ENCODE results near the gene ZNF628.

The ZNF628 gene

DNA sequence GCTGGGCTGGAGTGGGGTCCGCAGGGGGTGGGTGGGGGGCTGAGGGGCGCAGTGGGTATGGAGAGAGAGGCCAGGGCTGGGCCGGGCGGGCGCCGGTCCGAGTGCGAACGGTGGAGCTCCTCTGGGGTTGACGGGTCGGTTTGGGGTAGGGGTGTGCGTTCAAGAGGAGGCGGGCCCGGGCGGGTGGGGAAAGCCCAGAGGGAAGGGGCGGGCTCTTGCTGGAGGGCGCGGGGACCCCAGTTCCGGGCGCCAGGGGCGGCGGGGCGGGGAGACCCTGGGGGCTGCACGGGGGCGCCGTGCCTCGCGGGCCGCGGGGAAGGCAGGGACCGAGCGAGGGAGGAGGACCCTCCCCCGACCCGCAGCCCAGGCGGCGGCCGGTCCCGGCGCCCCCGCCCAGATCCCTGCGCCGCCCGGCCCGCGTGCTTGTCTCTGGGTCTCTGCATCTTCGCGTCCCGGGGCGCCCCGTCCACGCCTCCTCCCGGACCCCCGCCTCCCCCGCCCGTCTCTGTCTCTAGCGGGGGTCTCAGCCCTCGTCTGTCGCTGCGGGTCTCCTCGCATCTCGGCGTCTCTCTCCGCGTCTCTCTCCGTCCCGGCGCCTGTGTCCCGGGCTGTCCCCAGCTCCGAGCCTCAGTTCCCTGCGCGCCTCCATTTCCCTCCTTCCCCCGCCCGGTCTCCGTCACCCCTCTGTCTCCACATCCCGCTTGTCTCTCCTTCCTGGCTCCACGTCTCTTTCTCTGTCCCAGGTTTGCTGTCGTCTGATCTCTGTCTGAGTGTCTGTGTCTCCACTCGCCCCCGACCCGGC is 25.1 kb upstream of the ZNF628 start:
- no peak for DNase-seq

DNA sequence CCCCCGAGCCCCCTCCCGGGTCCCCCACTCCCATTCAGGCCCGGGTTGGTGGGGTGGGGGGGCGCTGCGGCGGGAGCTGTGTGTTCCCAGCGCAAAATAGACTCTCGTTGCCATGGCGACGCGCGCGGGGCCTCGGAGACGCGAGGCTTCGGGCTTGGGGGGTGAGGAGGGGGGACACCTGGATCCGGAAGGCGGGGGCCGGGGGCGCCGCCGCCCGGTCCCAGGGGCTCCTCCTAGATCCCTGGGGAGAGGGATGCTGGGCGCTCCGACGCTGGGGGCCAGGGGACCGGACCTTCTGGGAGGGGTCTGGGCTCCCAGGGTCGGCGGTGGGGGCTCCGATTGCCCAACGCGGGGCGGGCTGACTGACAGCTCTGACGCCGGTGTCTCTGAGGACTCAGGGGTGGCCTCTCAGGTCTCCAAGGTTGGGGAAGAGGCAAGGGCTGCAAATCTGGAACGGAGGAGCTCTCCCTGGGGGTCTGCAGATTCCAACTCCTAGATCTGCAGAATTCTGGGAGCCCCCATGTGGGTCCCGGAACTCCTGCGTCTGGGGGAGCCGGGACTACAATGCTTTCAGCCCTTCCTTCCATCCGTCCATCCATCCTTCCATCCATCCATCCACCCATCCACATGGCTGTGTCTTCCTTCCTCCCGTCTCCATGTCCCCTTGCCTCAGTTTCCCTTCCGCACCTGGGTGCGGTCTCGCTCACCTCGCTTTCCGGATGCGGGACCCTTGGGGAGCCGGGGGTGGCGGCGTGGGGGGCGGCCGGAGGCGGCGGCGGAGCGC is 24.3 kb upstream of the ZNF628 start:
- no peak for DNase-seq

DNA sequence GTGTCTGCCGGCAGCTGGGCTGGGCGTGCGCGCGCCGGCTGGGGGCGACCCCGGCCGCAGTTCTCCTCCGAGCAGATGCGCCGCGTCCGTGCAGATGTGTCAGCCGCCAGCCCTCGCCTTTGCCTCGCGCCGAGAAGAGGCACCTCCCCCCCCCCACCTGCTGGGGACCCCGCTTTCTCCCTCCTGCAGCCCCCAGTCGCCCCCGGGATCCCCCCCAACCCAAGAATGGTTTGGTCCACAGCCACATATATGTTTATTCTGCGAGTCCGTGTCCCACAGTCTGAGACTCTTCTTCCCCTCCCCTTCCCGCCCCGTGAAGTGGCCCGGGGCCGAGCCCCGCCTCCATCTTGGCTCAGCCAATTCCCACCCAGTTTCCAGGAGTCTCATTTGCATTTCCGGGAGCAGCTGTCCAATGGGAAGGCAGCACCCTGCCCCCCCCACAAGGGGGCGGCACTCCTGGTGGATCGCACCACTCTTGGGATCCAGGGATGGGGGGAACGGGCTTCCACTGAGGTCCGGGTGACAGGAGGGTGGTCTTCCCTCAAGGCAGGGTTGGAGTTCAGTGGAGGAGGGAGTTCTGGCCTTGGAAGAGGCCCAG is 23.6 kb upstream of the ZNF628 start:
- peak; percentile 72 for DNase-seq

DNA sequence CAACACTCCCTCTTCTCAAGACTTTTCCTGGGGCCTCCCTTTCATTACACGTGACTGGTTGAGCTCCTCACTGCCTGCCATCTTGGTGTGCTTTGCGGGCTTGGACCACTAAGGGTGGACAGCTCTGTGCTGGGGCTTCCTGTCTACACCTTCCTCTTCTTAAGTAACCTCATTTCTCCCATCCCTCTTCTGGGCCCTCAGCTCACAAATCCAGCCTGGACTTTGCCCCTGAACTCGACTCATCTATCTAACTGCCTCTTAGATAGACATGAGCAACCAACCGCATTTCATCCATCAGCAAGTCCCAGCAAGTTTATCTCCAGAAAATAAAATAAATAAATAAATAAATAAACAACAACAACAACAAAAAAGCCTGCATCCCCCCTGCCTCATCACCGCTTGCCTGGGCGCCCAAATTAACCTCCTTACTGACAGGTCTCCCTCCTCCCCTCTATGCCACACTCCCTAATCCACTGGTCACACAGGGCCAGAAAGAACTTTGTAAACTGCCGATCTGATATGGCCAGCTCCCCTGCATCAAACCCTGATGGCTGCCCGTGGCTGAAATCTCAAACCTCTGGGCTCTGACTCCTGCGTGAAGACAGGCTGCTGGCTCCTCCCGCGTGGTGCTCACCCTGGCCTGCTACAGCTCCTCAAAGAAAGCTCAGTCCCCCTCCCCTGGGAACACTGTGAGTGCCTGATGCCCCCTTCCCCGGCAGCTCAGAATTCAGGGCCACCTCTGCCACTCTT is 22.7 kb upstream of the ZNF628 start:
- DNase-seq, result no peak

DNA sequence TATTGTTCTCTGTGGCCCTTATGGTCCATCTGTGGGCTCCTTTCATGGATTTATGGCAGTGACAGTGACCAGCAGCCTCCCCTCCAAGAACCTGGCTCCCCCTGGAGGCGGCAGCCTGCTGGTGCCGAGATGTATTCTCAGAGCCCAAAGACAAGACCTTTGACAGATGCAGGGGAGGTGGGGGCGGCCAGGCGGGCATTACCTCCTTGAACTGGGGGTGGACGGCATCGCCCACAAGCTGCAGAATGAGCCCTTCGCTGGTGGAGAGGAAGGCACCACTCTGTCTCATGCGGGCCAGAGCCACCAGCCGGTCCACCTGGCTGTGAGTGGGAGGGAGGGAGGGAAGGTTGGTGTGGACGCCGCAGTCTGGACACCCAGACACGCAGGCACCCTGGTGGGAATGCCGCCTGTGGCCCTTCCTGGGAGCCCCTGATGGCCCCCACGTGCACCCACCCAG is 21.6 kb upstream of the ZNF628 start:
- no peak for DNase-seq

DNA sequence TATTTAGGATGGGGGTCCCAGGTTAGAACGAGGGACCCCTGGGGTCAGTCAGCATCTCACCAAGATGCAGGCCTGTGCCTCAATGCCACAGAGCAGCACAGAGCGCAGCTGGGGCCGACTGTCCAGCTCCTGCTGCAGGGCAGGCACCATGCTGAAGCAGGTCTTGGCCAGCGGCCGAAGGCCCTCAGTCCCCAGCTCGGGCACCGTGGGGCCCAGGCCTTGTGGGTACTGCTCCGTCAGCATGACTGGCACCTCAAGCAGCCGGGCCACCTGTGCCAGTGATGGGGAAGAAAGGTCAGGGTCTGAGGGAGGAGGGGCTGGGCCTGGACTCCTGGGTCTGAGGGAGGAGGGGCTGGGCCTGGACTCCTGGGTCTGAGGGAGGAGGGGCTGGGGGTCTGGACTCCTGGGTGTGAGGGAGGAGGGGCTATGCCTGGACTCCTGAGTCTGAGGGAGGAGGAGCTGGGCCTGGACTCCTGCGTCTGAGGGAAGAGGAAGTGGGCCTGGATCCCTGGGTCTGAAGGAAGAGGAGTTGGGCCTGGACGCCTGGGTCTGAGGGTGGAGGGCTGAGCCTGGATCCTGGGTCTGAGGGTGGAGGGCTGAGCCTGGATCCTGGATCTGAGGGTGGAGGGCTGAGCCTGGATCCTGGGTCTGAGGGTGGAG is 20.7 kb upstream of the ZNF628 start:
- no peak for DNase-seq

DNA sequence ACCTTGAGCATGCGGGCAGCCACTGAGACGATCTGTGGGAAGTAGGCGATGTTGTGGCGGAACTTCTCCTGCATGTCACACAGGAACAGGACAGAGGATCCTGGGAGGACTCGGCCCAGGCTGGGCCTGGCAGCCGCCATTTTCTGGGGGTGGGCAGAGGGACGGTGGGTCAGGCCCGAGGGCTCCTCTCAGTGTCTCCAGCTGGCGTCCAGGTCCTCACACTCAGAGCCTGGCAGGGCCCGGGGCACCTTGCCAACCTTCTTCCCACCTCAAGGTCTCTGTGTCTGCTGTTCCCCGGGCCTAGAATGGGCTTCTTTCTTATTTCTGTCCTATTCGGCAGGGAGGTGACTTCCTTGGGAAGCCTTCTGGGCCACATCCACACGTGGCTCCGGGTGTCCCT is 20.1 kb upstream of the ZNF628 start:
- no peak for DNase-seq

DNA sequence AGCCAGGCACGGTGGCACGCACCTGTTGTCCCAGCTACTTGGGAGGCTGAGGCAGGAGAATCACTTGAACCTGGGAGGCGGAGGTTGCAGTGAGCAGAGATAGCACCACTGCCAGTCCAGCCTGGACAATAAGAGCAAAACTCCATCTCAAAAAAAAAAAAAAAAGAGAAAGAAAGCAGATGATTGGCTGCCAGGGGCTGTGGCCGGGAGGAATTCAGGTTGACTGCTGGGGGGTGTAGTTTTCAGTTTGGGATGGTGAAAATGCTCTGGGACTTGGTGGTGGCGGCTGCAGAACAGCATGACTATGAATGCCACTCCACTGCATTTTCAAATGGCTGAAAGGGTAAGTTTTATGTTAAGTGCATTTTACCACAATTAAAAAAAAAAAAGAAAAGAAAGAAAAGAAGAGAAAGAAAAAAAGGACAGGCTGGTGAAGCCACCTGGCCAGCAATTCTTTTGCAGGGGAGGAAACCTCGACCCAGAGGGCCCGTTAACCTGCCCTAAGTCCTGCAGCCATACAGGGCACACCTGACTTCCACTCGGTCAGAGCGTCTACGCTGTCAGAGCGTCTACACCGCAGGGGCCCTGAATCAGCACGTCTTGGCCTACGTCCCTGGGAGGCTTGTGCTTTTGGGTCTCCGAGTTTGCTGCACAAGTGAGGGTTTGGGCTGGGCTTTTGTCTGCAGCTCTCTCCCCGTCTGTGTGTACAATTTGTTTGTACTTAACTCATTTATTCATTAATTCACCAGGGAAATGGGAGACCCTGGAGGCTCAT is 18.5 kb upstream of the ZNF628 start:
- no peak for DNase-seq

DNA sequence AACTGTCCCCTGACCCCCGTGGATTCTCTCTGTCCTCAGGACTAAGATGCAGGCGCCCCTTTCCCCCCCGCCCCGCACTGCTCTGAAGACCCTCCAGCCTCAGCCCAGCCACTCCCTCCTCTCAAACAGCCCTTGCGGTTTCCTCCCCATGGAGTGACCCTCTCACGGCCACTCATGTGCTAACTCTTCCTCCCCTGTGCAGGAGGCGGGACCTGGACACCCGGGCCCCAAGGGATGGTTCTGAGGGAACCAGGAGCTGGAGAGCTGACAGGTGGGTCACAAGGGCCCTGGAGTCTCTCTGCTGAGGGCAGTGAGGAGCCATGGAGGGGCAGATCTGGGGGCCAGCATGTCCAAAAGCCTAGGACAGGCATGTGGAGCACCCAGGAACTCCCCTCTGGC is 16.9 kb upstream of the ZNF628 start:
- DNase-seq, result no peak

DNA sequence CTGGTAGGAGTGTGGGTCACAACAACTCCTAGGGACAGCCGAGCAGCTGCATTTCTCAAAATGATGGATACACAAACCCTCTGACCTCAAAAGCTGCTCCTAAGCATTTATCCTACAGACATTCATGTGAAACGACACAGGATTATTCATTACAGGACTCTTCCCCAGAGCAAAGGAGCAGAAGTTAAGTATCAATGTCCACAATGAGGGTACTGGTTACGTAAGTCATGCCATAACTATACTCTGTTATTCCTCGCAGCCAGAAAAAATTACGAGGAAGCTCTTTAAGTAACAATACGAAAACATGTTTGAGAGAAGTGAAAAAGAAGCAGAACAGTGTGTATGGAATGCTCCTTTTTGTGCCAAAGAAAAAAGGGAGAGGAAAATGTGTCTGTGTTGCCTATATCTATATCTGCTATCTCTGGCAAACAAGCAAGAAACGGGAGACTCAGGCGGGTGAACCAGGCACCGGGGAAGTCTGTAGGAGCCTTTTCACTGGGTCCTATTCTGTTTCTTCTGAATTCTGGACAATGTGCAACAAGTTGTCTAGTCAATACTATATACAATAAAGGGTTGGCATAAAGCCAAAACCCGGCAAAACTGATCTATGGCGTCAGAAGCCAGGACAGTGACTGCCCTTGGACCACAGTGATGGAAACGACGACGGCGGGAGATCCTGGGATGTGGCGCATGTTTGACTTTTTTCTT is 16.3 kb upstream of the ZNF628 start:
- no peak for DNase-seq

DNA sequence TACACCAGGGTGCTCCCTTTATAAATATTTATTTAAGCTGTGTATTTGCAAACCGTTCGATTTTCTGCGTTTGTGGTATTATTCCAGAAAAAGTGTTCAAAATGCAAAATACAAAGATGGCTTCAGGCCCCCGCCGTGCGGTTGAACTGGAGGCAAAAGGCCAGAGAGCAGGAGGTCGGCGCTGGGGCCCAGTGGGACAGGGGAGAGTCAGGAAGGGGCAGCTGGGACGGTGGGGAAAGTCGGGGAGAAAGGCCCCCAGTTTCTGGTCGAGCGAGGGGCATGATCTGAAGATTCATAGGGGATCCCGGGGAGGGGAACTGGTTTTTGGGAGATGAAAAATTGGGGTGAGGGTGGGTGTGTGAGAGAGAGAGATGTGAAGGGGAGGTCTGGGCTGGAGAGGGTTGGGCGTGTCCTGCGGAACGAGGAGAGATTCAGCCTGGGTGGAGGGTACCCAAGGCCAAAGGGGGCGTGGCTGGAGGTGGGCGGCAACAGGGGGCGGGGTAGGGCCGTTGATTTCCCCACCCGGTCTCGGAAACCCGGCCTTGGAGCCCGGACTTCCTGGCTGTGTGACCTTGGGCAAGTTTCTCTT is 15.7 kb upstream of the ZNF628 start:
- no peak for DNase-seq

DNA sequence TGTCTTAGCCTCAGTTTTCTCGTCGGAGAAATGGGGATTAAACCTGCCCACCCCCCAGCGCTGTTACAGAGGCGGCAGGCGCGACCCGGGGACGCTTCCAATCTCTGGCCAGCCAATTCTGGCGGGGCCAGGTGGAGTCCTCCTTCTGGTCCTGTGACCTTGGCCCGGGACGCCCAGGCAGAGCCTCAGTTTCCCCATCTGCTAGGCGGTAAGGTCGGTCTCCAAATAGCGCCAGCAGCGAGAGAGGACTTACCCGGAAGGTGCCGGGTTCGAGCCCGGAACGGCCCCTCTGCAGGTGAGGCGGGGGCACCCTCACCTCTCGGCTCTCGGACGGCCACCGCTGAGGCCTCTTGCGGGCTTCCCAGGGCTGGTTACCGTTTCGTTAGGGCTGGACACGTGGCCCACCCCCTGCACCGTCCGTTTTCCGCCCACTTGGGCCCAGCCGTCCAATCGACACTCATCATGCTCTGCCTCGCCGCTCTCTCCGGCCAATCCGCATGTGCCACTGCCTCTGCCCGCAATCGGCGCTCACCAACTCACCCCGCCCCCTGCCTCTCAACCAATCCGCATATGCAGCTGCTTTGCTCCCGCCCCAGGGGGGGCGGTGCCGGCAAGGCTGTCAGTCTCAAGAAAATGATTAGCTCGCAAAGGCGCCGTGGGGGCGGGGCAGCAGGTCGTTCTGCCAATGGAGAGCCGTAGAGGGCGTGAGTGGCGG is 15.0 kb upstream of the ZNF628 start, which contains the start of gene ISOC2:
Gene ISOC2, minus strand, starts transcription at position 384 of the 715 bp plus-strand sequence. CDS start 5,156 bp downstream, outside the sequence.
- DNase-seq, result peak; percentile 97

DNA sequence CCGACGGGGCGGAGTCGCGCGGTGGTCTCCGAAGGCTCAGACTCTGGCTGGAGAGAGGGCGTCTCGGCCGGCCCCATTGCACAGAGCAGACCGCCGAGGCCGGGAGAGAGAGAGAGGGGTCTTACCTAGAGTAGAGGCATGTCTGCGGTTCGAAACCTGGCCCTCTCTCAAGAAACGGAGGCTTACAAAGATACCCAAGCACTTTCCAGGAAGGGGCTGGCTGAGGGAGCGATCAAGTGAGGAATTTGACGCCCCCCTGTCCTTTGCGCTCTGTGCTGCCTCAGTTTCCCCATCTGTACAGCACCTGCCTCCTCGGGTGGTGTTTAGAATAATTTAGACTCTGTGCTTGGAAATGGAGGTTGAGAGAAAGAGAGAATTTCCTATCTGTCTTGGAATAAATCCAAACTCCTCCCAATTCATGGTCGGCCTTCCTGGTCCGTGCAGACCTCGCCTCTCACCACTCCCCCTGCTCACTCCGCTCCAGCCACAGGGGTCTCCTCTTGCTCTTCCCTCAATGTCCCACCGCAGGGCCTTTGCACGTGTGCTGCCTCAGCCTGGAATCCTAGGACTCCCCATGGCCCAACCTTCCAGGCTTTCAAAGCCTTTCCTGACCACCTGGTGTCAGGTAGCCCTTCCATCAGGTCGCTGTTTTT is 14.3 kb upstream of the ZNF628 start:
- no peak for DNase-seq

DNA sequence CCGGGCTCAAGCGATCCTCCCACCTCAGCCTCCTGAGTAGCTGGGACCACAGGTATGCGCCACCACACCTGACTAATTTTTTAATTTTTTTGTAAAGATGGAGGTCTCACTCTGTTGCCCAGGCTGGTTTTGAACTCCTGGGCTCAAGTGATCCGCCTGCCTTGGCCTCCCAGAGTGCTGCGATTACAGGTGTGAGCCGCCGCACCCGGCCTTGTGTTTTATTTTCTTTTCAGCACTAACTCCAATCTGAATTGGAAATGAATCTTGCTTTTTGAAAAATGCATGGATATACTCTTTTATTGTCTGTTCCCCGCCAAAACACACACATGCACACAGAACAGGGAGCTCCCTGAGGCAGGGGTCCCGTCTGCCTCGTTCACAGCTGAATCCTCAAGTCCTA is 13.7 kb upstream of the ZNF628 start:
- no peak for DNase-seq

DNA sequence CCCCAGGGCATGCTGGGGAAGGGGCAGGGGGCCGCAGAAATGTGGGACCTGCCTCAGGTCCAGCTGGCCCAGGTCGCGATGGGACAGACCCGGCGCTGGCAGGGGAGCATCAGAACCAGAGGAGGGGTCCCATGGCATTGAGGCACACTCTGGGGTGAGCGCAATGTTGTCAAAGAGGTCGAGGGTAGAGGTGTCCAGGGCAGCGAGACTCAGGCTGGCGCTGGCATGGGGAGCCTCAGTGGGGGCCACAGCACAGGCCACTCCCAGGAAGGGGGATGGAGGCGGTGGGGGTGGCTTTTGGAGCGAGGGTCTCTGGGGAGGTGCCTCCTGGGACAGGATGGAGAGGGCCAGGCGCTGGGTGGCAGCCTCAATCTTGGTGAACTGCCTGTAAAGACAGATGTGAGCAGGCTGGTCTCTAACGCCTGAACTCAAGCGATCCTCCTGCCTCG is 12.8 kb upstream of the ZNF628 start:
- no peak for DNase-seq

DNA sequence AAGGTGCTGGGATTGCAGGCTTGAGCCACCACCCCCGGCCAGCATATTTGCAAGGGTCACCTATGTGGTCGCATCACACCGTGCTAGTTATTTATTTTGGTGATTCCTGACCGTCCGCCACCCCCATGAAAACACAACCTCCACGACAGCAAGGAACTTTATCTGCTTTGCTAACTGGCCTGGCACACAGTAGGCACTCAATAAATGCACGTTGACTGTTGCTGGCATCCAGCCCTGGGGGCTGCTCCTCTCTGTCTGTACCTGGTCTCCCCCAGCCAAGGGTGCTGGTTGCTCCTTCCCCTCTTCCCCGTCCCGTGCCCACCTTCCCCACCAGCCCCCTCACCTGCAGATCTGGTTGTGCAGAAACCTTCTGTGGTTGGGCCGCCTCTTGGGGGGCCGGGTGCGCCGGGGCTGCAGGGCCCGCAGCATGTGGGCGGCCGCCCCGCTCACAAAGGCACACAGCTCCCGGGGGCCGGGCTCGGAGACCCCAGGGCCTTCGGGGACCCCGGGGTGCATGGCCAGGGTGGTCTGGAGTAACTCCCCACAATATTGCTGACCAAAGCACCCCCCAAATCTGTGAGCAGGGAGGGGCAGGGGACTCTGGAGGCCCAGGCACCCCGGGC is 12.3 kb upstream of the ZNF628 start:
- no peak for DNase-seq

DNA sequence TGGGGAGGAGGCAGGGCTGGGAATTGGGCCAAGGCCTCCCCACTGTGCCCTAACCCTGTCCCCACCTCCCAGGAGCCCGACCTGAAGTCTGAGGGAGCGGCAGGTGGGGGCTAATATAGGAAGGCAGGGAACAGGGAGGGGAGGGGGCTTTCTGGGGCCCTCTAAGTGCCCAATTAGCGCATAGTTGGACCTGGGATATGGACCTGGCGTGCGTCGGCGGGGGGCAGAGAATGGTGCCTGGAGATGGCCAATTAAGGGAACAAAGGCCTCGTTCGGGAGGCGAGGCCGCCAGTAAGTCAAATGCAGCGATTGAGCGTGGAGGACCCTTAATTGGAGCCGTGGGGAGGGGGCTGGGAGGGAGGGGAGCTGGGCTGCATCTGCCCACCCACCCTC is 11.8 kb upstream of the ZNF628 start, which contains the start of gene C19orf85:
Gene C19orf85, minus strand, starts transcription at position 90 of the 393 bp plus-strand sequence. CDS start 197 bp downstream, outside the sequence.
- DNase-seq, result no peak

DNA sequence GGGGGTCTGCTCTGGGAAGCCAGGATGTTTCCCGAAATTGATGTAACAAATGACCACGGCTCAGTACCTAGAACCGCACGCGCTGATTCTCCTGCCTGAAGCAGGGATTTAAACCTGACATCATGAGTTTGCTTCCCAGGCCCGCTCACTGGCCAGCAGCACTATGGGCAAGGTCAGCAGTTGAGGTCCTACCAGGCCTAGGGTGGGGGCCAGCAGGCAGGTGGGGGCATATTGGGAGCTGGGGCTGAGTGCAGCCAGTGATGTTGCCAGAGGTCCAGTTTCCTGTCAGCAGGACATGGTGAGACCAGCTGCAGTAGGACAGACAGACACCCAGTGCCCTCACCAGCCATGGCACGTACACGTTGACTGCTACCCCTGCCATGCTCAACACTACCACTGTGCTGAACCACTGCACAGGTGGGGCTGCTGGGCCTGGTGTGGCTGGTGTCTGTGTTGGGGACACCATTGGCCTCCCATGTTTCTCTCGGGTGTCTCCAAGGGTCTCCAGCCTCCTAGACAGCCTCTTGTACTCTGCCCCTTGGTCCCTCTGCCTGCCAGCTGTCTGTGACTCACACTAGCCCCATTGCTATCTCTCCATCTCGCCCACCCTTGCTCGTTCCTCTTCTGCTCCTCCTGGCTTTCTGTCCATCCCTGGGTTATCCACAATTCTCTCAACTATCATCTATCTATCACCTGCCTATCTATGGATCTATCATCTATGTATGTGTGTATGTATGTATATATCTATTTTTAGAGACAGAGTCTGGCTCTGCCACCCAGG is 10.8 kb upstream of the ZNF628 start:
- DNase-seq, result no peak
